NCI-H1417 treated with DMSO at 0.1 percent for 48 hours (cell line): ENCODE measurements around the gene PPP1R12C.

Source experiments
- DNase-seq: peaks from one replicate; lab custom pipeline; 2025; lab: John Stamatoyannopoulos, UW

The PPP1R12C gene

DNA sequence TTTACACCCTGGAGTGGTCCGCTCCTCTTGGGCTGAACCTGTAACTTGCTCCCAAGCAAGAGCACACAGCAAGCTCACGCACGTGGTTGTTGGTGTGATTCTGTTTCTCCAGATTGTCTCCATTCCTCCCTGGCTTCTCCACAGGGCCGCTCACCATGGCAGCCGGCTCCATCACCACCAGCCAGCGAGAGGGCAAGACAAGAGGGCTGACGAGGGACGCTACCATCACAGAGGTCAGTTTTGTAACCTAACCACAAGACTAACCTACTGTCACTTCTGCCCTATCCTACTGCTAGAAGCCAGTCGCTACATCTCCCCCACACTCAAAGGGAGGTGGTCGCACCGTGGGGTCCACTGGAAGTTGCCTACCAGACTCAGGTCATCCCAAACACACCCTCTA, 74.7 kb downstream of the PPP1R12C start:
- no peak for DNase-seq

DNA sequence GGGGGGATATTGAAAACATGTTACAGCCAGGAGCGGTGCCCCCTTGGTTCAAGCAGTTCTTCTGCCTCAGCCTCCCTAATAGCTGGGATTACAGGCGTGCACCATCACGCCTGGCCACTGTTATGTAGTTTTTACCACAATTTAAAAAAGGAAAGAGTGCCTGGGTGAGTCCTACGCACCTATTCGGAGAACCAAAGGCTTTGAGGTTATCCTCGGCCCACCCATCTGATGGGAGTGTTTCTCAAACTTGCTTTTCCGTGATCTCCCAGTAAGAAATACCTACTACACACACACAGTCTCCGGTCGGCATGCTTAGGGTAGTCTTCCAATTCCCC, 75.1 kb downstream of the PPP1R12C start:
- DNase-seq, result no peak

DNA sequence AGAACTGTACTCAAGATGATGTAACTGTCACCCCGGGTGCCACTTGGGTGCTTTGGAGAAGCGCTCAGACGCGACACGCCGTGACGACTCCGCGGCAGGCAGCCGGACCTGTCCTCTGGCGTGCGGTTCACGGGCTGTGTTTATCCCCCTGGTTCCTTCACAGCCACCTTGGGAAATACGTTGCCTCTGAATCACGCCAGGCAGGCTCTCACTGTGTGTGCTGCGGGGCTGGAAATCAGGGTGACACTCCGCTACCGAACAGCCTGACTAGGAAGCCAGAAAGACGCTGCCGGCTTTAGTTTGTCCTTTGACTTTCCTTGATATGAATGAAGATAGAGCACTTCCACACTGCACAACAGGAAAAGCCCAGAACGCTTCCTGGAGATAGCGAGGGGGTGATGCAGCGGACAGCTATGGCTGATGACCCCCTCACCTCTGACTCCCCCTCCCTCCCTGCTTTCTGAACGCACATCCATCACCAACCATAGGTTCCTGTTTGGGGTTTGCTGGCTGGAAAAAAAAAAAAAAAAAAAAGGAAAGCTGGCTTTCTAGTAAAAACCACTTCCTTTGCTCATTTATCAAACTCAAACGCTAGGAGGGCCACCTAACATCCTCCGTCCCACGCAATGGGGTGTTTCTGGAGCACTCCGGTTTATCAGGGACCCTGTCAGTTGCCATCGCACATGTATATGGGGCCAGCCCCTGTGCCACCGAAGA, 75.7 kb downstream of the PPP1R12C start:
- no peak for DNase-seq

DNA sequence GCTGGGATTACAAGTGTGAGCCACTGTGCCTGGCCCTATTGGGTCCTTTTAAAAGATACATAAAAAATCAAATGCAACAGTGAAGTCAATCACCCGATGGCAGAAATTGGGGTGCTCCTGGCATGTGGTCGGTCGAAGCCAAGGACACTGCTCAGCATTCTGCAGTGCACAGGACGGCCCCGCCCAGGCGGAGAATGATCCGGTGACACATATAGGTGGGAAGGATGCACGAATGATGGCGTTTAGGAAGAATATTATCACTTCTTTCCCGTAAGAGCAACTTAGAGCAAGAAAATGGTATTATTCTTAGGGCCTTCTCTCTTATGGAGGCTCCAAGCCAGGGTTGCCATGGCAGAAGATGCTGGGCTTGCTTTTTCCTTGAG, 76.2 kb downstream of the PPP1R12C start:
- DNase-seq, result no peak
